ENCODE measurements around the gene ACTA1. TPM values are rescaled to one million over a fixed set of nuclear protein-coding genes. Genes with fewer than 3 reads are reported as not detected.

ACTA1 gene
- total and polyA plus RNA-seq, 2 experiments from 2014 or later = 8.8 to 13.0 TPM

DNA sequence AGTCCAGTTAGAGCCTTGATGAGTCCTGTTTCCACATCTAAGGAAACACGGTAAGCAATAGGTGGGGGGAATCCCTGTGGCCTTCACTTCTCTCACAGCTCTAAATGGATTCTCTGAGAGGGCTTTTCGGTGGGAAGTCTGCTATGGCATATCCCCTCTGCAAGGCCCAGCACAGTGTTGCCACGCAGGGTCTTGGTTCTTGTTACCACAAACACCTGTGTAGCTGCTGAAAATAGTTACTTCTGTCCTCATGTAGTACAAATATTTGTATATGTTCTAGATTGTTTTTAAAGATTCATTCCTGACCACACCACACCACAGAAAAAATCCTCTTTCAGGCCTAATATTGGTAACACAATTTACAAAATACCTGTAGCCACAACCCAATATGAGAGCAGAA, 5.6 kb downstream of the ACTA1 start:
- Mint-ChIP-seq H3K36me3 (ENCODE audit: low read depth) (peaks cover 7% of the 10 kb centered on the region; the same call in 1 of the 3 replicates), H3K9me3 (peaks cover 12% of the 10 kb centered on the region; the same call in 2 of the 3 replicates), H3K4me3 (no peak overlapping the region), H3K27ac (no peak overlapping the region), H3K27me3 (ENCODE audit: insufficient read depth, low read depth, poor library complexity) (peaks cover 40% of the 10 kb centered on the region), H3K4me1 (peaks cover 18% of the 10 kb centered on the region)
- H3K79me2 ChIP-seq (replicated peaks; ENCODE audit: insufficient read depth) = no peaks in the 10 kb centered on the region
- no peak overlapping the region for H3K27ac ChIP-seq (ENCODE audit: low read depth)
- no peak for TF ChIP-seq JUNB (IDR thresholded peaks at IDR 0.05; ENCODE audit: unreplicated experiment)
- H3K9me2 ChIP-seq (ENCODE audit: insufficient read depth) = no peaks in the 10 kb centered on the region
- peaks cover 5% of the 10 kb centered on the region; the same call in 1 of the 2 replicates for H3K4me1 ChIP-seq (ENCODE audit: insufficient read depth)
- no peak overlapping the region for H2AFZ ChIP-seq
- no peaks in the 10 kb centered on the region for H3F3A ChIP-seq (replicated peaks; ENCODE audit: low read depth)
- no peak for ATAC-seq
- no peak overlapping the region for H3K4me2 ChIP-seq
- H4K20me1 ChIP-seq (replicated peaks; ENCODE audit: insufficient read depth) = no peaks in the 10 kb centered on the region
- H3K36me3 ChIP-seq (ENCODE audit: insufficient read depth) = no peaks in the 10 kb centered on the region
- H3K4me3 ChIP-seq = no peak overlapping the region
- peaks cover 43% of the 10 kb centered on the region for H3K27me3 ChIP-seq (ENCODE audit: insufficient read depth)
- no peak for DNase-seq (ENCODE audit: low spot score)

DNA sequence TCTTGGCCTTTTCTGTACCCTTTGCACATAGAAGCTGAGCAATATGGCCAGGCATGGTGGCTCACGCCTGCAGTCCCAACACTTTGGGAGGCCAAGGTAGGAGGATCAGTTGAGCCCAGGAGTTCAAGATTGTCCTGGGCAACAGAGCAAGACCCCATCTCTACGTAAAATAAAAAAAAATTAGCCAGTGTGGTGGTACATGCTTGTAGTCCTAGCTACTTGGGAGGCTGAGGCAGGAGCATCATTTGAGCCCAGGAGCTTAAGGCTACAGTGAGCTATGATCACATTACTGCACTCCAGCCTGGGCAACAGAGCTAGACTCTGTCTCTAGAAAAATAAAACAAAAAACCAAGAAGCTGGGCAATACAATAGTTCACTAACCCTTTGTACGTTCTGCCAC, 6.3 kb downstream of the ACTA1 start:
- Mint-ChIP-seq H3K27me3 (ENCODE audit: insufficient read depth, low read depth, poor library complexity) (peaks cover 33% of the 10 kb centered on the region), H3K4me1 (peaks cover 17% of the 10 kb centered on the region), H3K4me3 (no peak overlapping the region), H3K27ac (no peak overlapping the region), H3K9me3 (peaks cover 17% of the 10 kb centered on the region; the same call in 2 of the 3 replicates), H3K36me3 (ENCODE audit: low read depth) (peaks cover 7% of the 10 kb centered on the region; the same call in 1 of the 3 replicates)
- no peaks in the 10 kb centered on the region for H3K79me2 ChIP-seq (replicated peaks; ENCODE audit: insufficient read depth)
- no peak overlapping the region for H3K27ac ChIP-seq (ENCODE audit: low read depth)
- H3K36me3 ChIP-seq (ENCODE audit: insufficient read depth) = no peaks in the 10 kb centered on the region
- no peak overlapping the region for H3K4me2 ChIP-seq
- no peaks in the 10 kb centered on the region for H3F3A ChIP-seq (replicated peaks; ENCODE audit: low read depth)
- ATAC-seq = no peak
- DNase-seq (ENCODE audit: low spot score) = no peak
- H3K4me1 ChIP-seq (ENCODE audit: insufficient read depth) = peaks cover 4% of the 10 kb centered on the region; the same call in 1 of the 2 replicates
- H4K20me1 ChIP-seq (replicated peaks; ENCODE audit: insufficient read depth) = no peaks in the 10 kb centered on the region
- H3K4me3 ChIP-seq = no peak overlapping the region
- no peaks in the 10 kb centered on the region for H3K9me2 ChIP-seq (ENCODE audit: insufficient read depth)
- peaks cover 36% of the 10 kb centered on the region for H3K27me3 ChIP-seq (ENCODE audit: insufficient read depth)
- no peak overlapping the region for H2AFZ ChIP-seq
- TF ChIP-seq JUNB (IDR thresholded peaks at IDR 0.05; ENCODE audit: unreplicated experiment) (no peak), ZNF114 (CRISPR knock-in tag; IDR thresholded peaks at IDR 0.05) (no peak), STAT1 (IDR thresholded peaks at IDR 0.05; ENCODE audit: unreplicated experiment) (no peak), EZH2phosphoT487 (IDR thresholded peaks at IDR 0.05; ENCODE audit: unreplicated experiment) (no peak), NANOG (IDR thresholded peaks at IDR 0.05; ENCODE audit: borderline replicate concordance) (no peak), ZNF331 (CRISPR knock-in tag; IDR thresholded peaks at IDR 0.05; ENCODE audit: low read depth) (no peak), POLR2AphosphoS5 (IDR thresholded peaks at IDR 0.05; ENCODE audit: low read depth) (no peak)
- TF ChIP-seq, protein P1, sequence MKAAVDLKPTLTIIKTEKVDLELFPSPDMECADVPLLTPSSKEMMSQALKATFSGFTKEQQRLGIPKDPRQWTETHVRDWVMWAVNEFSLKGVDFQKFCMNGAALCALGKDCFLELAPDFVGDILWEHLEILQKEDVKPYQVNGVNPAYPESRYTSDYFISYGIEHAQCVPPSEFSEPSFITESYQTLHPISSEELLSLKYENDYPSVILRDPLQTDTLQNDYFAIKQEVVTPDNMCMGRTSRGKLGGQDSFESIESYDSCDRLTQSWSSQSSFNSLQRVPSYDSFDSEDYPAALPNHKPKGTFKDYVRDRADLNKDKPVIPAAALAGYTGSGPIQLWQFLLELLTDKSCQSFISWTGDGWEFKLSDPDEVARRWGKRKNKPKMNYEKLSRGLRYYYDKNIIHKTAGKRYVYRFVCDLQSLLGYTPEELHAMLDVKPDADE (IDR thresholded peaks at IDR 0.05) = no peak
- TF ChIP-seq, protein P2, sequence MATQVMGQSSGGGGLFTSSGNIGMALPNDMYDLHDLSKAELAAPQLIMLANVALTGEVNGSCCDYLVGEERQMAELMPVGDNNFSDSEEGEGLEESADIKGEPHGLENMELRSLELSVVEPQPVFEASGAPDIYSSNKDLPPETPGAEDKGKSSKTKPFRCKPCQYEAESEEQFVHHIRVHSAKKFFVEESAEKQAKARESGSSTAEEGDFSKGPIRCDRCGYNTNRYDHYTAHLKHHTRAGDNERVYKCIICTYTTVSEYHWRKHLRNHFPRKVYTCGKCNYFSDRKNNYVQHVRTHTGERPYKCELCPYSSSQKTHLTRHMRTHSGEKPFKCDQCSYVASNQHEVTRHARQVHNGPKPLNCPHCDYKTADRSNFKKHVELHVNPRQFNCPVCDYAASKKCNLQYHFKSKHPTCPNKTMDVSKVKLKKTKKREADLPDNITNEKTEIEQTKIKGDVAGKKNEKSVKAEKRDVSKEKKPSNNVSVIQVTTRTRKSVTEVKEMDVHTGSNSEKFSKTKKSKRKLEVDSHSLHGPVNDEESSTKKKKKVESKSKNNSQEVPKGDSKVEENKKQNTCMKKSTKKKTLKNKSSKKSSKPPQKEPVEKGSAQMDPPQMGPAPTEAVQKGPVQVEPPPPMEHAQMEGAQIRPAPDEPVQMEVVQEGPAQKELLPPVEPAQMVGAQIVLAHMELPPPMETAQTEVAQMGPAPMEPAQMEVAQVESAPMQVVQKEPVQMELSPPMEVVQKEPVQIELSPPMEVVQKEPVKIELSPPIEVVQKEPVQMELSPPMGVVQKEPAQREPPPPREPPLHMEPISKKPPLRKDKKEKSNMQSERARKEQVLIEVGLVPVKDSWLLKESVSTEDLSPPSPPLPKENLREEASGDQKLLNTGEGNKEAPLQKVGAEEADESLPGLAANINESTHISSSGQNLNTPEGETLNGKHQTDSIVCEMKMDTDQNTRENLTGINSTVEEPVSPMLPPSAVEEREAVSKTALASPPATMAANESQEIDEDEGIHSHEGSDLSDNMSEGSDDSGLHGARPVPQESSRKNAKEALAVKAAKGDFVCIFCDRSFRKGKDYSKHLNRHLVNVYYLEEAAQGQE (IDR thresholded peaks at IDR 0.05; ENCODE audit: unreplicated experiment) = no peak
- TF ChIP-seq, protein P3, sequence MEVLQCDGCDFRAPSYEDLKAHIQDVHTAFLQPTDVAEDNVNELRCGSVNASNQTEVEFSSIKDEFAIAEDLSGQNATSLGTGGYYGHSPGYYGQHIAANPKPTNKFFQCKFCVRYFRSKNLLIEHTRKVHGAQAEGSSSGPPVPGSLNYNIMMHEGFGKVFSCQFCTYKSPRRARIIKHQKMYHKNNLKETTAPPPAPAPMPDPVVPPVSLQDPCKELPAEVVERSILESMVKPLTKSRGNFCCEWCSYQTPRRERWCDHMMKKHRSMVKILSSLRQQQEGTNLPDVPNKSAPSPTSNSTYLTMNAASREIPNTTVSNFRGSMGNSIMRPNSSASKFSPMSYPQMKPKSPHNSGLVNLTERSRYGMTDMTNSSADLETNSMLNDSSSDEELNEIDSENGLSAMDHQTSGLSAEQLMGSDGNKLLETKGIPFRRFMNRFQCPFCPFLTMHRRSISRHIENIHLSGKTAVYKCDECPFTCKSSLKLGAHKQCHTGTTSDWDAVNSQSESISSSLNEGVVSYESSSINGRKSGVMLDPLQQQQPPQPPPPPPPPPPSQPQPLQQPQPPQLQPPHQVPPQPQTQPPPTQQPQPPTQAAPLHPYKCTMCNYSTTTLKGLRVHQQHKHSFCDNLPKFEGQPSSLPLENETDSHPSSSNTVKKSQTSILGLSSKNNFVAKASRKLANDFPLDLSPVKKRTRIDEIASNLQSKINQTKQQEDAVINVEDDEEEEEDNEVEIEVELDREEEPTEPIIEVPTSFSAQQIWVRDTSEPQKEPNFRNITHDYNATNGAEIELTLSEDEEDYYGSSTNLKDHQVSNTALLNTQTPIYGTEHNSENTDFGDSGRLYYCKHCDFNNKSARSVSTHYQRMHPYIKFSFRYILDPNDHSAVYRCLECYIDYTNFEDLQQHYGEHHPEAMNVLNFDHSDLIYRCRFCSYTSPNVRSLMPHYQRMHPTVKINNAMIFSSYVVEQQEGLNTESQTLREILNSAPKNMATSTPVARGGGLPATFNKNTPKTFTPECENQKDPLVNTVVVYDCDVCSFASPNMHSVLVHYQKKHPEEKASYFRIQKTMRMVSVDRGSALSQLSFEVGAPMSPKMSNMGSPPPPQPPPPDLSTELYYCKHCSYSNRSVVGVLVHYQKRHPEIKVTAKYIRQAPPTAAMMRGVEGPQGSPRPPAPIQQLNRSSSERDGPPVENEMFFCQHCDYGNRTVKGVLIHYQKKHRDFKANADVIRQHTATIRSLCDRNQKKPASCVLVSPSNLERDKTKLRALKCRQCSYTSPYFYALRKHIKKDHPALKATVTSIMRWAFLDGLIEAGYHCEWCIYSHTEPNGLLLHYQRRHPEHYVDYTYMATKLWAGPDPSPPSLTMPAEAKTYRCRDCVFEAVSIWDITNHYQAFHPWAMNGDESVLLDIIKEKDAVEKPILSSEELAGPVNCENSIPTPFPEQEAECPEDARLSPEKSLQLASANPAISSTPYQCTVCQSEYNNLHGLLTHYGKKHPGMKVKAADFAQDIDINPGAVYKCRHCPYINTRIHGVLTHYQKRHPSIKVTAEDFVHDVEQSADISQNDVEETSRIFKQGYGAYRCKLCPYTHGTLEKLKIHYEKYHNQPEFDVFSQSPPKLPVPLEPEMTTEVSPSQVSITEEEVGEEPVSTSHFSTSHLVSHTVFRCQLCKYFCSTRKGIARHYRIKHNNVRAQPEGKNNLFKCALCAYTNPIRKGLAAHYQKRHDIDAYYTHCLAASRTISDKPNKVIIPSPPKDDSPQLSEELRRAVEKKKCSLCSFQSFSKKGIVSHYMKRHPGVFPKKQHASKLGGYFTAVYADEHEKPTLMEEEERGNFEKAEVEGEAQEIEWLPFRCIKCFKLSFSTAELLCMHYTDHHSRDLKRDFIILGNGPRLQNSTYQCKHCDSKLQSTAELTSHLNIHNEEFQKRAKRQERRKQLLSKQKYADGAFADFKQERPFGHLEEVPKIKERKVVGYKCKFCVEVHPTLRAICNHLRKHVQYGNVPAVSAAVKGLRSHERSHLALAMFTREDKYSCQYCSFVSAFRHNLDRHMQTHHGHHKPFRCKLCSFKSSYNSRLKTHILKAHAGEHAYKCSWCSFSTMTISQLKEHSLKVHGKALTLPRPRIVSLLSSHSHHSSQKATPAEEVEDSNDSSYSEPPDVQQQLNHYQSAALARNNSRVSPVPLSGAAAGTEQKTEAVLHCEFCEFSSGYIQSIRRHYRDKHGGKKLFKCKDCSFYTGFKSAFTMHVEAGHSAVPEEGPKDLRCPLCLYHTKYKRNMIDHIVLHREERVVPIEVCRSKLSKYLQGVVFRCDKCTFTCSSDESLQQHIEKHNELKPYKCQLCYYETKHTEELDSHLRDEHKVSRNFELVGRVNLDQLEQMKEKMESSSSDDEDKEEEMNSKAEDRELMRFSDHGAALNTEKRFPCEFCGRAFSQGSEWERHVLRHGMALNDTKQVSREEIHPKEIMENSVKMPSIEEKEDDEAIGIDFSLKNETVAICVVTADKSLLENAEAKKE (CRISPR knock-in tag; IDR thresholded peaks at IDR 0.05) = no peak
